ELR (cell line): ENCODE results near the gene FSTL1.

Experiments
- DNase-seq: peaks from one replicate; pipeline ENCODE4 v3.0.0-alpha.2; 2015; ENCODE audit warnings: low read depth

Gene FSTL1

GRCh38 chr3:120353463-120353862 lies 97.3 kb downstream of the FSTL1 start:
- DNase-seq = no peak

DNA sequence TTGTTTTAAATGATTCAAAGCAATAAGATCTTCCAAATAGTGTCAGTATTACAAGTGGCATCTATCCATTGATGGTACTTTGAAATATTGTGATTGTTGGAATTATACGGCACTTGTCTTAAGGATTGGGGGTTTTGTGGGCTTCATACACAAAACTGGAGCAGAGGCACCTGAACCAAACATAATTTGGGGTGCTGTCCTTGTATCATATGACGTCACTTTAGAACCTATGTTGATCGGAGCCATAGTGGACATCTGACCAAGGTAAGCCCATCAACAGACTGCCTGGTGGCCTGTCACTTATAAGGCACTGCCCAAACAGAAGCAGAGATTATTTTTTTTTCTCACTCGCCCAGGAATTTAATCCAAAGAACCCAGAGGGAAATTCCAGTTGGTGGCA lies 98.8 kb downstream of the FSTL1 start:
- DNase-seq = no peak

DNA sequence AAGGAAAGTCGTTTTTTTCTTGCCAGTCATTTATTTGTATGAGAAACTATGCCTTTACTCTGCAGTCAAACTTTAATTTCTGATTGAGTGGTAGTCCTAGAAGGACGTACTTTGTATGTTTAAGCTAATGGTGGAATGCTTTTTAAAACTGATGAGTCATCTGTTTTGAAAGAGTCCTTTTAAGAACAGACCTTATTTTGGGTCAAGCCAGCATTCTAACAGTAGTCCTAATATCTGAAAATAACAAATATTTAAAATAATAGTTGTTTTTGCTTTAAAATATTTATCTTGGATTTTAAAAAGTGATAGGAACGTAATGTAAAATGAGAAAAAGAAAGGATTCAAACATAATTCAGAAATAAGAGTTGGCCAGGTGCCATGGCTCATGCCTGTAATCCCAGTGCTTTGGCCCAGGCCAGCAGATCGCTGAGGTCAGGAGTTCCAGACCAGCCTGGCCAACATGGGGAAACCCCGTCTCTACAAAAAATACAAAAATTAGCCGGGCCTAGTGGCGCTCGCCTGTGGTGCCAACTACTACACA lies 100.3 kb downstream of the FSTL1 start:
- peak; percentile 72 for DNase-seq

DNA sequence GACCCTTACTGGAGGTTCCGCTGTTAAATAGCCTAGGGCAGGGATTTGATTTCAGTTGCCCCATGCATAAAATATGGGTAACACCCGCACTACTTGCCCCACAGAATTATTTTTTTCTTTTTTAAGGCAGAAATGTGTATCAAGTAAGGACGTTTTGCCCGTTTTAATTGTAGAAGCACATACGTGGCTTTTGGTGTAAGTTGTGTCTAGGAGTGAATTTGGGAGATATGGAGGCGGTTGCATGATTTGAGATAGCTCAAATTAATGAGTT lies 101.0 kb downstream of the FSTL1 start:
- no peak for DNase-seq

DNA sequence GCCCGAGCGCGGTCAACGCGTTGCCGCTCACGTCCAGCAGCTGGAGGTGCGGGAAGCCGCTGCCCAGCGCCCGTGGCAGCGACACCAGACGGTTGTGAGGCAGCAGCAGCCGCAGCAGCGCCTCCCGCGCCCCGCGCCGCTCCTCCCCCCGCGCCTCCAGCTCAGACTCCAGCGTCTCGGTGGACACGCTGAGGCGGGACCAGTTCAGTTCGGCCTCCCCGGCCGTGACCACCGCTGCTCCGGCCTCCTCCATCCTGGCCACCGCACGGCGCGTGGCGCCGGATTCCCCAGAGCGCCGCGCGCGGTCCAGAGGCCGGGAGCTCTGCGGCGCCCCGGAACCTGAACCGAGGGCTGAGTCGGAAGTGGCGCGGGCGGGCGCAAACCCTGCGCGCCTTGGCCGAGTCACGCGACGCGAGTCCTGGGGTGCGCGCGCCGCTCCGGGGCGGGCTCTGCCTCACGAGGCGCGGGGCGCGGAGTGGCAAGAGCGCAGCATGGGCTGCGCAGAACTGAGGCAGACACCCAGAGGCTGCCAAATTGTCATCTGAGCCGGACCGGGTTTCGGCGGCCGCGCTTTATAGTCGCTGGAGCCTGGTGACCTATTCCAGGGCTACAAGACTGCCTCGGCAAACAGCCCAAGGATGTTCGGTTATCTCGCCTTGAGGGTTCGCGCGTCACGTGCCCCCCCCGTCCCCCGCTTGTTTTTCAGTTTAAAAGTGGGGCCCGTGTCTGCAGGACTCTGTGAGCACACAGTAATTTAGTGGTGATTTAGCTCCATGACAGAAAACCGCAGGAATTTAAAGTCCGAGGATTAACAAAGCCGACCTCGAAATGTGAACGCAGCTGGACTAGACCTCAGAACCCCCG lies 101.6 kb downstream of the FSTL1 start, which contains the start of gene LRRC58:
LRRC58 (minus strand) TSS at position 364 of the 864 bp plus-strand sequence; CDS start at position 253, 111 bp downstream.
- DNase-seq = peak; percentile 97

- peak; percentile 36 for DNase-seq
Observed at GRCh38 chr3:120348065-120348990, 102.5 kb downstream of the FSTL1 start.

GRCh38 chr3:120344349-120344748 lies 106.4 kb downstream of the FSTL1 start:
- peak; percentile 10 for DNase-seq
